OCI-LY1 (cell line): Measurements from ENCODE around the gene METRN.

Experiments
- H2AFZ ChIP-seq: fragments of 200-600 bp; sonication (generic), shearing (Covaris generic); 2 replicates; pipeline ENCODE4 v1.6.0; 2014; ENCODE audit warnings: antibody characterized with exemption, mild to moderate bottlenecking, low read length
- H3F3A ChIP-seq: fragments of 200-600 bp; sonication (generic), shearing (Covaris generic); 2 replicates; pipeline ENCODE4 v1.6.0; 2014; ENCODE audit warnings: mild to moderate bottlenecking, antibody characterized with exemption, low read length, moderate library complexity; ENCODE audit not compliant: insufficient read depth
- H3K27ac ChIP-seq: fragments of 200-600 bp; sonication (generic); 2 replicates; pipeline ENCODE4 v1.5.1; 2014; ENCODE audit warnings: low read length, mixed run types, mild to moderate bottlenecking, low read depth; ENCODE audit not compliant: poor library complexity, severe bottlenecking
- H3K27me3 ChIP-seq: fragments of 200-600 bp; sonication (generic); 2 replicates; pipeline ENCODE4 v1.6.0; 2014; ENCODE audit warnings: antibody characterized with exemption, mild to moderate bottlenecking, low read length, moderate library complexity; ENCODE audit not compliant: insufficient read depth
- H3K36me3 ChIP-seq: fragments of 200-600 bp; sonication (generic); 2 replicates; pipeline ENCODE4 v1.6.1; 2014; ENCODE audit warnings: mild to moderate bottlenecking, antibody characterized with exemption, low read length, moderate library complexity, mixed read lengths; ENCODE audit not compliant: insufficient read depth
- H3K4me1 ChIP-seq: fragments of 200-600 bp; sonication (generic); 2 replicates; pipeline ENCODE4 v1.5.1; 2014; ENCODE audit warnings: mild to moderate bottlenecking, low read length, moderate library complexity; ENCODE audit not compliant: insufficient read depth, severe bottlenecking
- H3K4me2 ChIP-seq: fragments of 200-600 bp; sonication (generic), shearing (Covaris generic); 2 replicates; pipeline ENCODE4 v1.6.1; 2014; ENCODE audit warnings: low read length
- H3K4me3 ChIP-seq: fragments of 200-600 bp; sonication (generic); 2 replicates; pipeline ENCODE4 v1.5.1; 2014; ENCODE audit warnings: low read length, low read depth, mild to moderate bottlenecking, mixed read lengths; ENCODE audit not compliant: poor library complexity, severe bottlenecking
- H3K79me2 ChIP-seq: fragments of 200-600 bp; shearing (Covaris generic); 2 replicates; pipeline ENCODE4 v1.6.1; 2016; ENCODE audit warnings: mixed run types, low read length, mixed read lengths; ENCODE audit not compliant: insufficient read depth
- H3K9ac ChIP-seq: fragments of 200-600 bp; sonication (generic), shearing (Covaris generic); 2 replicates; pipeline ENCODE4 v1.6.1; 2014; ENCODE audit warnings: mild to moderate bottlenecking, low read length, mixed read lengths
- H3K9me2 ChIP-seq: fragments of 200-600 bp; sonication (generic), shearing (Covaris generic); 2 replicates; pipeline ENCODE4 v1.6.1; 2014; ENCODE audit warnings: low read depth, mild to moderate bottlenecking, low read length, mixed read lengths
- H3K9me3 ChIP-seq: fragments of 200-600 bp; shearing (Covaris generic); 2 replicates; pipeline ENCODE4 v1.6.1; 2014; ENCODE audit warnings: low read length, mixed read lengths
- H4K20me1 ChIP-seq: fragments of 200-600 bp; sonication (generic), shearing (Covaris generic); 2 replicates; pipeline ENCODE4 v1.6.0; 2016; ENCODE audit warnings: mild to moderate bottlenecking, low read length; ENCODE audit not compliant: insufficient read depth
- EZH2 ChIP-seq: fragments of 200-600 bp; sonication (generic), shearing (Covaris generic); IDR thresholded peaks from 2 replicates; pipeline ENCODE4 v1.8.0; 2017; ENCODE audit warnings: borderline replicate concordance, mixed run types, mild to moderate bottlenecking, antibody characterized with exemption, low read length, moderate library complexity, mixed read lengths
- TF ChIP-seq, protein P1 (sequence below): fragments of 200-600 bp; sonication (generic), shearing (Covaris generic); IDR thresholded peaks from 2 replicates; pipeline ENCODE4 v1.5.1; 2017; ENCODE audit warnings: mild to moderate bottlenecking, antibody characterized with exemption, low read length, moderate library complexity, mixed read lengths

METRN gene

DNA sequence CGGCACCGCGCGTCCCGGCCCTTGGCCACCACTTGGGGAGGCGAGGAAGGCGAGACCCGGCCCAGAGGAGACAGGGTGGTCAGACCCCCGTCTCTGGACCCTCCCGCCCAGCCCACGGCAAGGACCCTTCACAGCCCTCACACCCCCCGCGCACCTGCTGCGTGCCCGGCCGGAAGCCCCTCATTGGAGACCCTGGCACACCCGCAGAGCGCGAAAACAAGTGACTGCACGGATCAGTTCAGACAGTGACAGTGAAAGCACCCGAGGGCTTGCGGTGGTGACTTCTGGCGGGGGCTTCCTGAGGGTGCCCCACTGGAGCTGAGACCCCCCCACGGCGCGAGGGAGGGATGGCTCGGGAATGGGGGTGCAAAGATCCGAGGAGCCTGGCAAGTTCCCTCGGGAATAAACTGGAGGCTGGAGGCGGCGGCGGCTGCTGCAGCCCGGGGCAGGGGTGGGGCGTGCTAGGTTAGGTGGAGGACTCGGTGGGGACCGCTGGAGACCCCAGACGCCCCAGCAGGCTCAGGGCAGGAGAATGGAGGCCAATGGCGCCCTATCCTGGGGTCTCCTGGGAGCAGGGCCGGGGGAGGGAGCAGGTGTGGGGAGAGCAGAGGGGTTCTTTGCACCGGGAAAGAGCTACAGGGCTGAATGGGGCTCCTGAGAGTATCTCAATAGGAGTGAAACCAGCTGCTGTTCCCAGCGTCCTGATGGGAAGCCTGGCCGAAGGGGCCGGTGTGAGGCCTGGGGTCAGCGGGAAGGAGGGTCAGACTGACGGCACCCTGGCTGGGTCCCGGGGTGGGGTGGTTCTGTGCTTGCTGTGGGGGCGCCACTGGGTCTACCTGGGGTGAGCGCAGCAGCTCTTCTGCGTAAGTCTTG, 8.5 kb upstream of the METRN start:
- Histone ChIP-seq H3K79me2 (no peaks in the 10 kb centered on the region), H3K4me3 (no peak overlapping the region), H2AFZ (no peak overlapping the region), H3K27ac (no peak overlapping the region), H3K9me2 (no peaks in the 10 kb centered on the region), H3K4me1 (no peaks in the 10 kb centered on the region), H4K20me1 (no peaks in the 10 kb centered on the region), H3K4me2 (no peak overlapping the region), H3F3A (no peaks in the 10 kb centered on the region), H3K27me3 (peaks cover 8% of the 10 kb centered on the region; the same call in 1 of the 2 replicates), H3K9ac (no peak overlapping the region), H3K36me3 (no peaks in the 10 kb centered on the region), H3K9me3 (no peaks in the 10 kb centered on the region)
- TF ChIP-seq EZH2 = no peak
- TF ChIP-seq, protein P1, sequence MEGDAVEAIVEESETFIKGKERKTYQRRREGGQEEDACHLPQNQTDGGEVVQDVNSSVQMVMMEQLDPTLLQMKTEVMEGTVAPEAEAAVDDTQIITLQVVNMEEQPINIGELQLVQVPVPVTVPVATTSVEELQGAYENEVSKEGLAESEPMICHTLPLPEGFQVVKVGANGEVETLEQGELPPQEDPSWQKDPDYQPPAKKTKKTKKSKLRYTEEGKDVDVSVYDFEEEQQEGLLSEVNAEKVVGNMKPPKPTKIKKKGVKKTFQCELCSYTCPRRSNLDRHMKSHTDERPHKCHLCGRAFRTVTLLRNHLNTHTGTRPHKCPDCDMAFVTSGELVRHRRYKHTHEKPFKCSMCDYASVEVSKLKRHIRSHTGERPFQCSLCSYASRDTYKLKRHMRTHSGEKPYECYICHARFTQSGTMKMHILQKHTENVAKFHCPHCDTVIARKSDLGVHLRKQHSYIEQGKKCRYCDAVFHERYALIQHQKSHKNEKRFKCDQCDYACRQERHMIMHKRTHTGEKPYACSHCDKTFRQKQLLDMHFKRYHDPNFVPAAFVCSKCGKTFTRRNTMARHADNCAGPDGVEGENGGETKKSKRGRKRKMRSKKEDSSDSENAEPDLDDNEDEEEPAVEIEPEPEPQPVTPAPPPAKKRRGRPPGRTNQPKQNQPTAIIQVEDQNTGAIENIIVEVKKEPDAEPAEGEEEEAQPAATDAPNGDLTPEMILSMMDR = no peak

- Histone ChIP-seq H2AFZ (no peak overlapping the region), H4K20me1 (no peaks in the 10 kb centered on the region), H3F3A (no peaks in the 10 kb centered on the region), H3K36me3 (no peaks in the 10 kb centered on the region), H3K9me2 (no peaks in the 10 kb centered on the region), H3K4me1 (no peaks in the 10 kb centered on the region), H3K4me3 (no peak overlapping the region), H3K9ac (no peak overlapping the region), H3K9me3 (no peaks in the 10 kb centered on the region), H3K27me3 (peaks cover 8% of the 10 kb centered on the region; the same call in 1 of the 2 replicates), H3K27ac (no peak overlapping the region), H3K79me2 (no peaks in the 10 kb centered on the region), H3K4me2 (no peak overlapping the region)
- no peak for TF ChIP-seq EZH2
- TF ChIP-seq, protein P1 = no peak
These were observed 7.8 kb upstream of the METRN start for GRCh38 chr16:707062-707538.

- no peak overlapping the region for H3K27ac ChIP-seq
- no peaks in the 10 kb centered on the region for H3K36me3 ChIP-seq
- no peaks in the 10 kb centered on the region for H3K4me1 ChIP-seq
- H3K9me2 ChIP-seq = no peaks in the 10 kb centered on the region
- no peaks in the 10 kb centered on the region for H4K20me1 ChIP-seq
- TF ChIP-seq, protein P1 = no peak
- no peak for TF ChIP-seq EZH2
- peaks cover 8% of the 10 kb centered on the region; the same call in 1 of the 2 replicates for H3K27me3 ChIP-seq
- H3K4me2 ChIP-seq = no peak overlapping the region
- H3K9me3 ChIP-seq = no peaks in the 10 kb centered on the region
- no peak overlapping the region for H3K9ac ChIP-seq
- H2AFZ ChIP-seq = no peak overlapping the region
- H3K4me3 ChIP-seq = no peak overlapping the region
- no peaks in the 10 kb centered on the region for H3F3A ChIP-seq
- no peaks in the 10 kb centered on the region for H3K79me2 ChIP-seq
These were observed 6.9 kb upstream of the METRN start for GRCh38 chr16:708019-708418.
